CD4-positive, alpha-beta T cell treated with Interleukin-6 for 4 hours (primary cell): ENCODE measurements around the gene MAP7.

Experiments used
- DNase-seq: peaks from one replicate; pipeline ENCODE4 v3.0.0-alpha.2; 2020; ENCODE audit warnings: mixed read lengths

MAP7 gene

GRCh38 chr6:136362421-136363356 is 187.5 kb downstream of the MAP7 start:
- no peak for DNase-seq

DNA sequence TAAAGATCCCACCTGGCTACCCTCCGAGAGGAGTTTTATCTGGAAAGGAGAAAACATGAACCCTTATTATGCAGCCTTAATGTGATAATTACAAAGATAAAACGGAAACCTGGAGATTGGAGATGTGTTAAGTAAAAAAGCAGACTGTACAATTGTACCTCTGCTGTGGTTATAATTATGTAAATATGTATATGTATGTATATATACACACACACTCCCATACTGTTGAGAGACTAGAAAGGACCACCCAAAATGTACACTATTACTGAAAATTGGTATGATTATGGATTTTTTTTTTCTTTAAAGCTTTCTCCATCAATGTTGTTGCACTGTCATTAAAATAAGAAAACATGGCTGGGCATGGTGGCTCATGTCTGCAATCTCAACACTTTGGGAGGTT is 188.4 kb downstream of the MAP7 start:
- DNase-seq: no peak

GRCh38 chr6:136360783-136361182 is 189.4 kb downstream of the MAP7 start:
- DNase-seq: no peak

- no peak for DNase-seq
These were observed 190.4 kb downstream of the MAP7 start for GRCh38 chr6:136359851-136360250.

DNA sequence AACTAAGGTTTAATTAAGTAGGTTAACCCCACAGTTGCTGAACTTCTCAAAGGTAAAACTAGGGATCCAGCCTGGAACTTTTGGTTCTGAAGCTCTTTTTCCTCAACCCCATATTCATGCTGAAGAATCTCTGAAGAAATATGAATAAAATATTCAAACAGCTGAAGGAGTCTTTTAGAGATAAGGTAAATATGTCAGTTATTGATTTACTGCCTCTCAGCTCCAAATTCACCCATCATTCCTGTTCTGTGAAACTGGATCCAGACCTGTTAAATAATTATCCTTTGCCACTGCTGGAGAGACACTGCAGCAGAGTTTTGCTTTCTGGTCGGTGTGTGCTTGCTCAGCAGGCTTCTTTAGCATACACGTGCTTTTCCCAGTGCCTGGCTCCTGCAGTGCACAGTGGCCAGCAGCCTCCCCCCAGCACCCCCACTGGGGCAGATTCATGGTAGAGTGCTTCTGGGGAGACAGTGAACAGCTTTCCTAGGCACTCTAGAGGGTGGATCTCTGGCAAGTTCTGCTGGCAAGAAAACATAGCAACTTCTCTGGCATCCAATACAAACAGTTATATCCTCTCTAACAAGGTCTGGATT is 198.6 kb downstream of the MAP7 start:
- DNase-seq: no peak

- DNase-seq: no peak
These were observed 199.3 kb downstream of the MAP7 start for GRCh38 chr6:136350914-136351313.

- no peak for DNase-seq
These were observed 202.4 kb downstream of the MAP7 start for GRCh38 chr6:136347847-136348246.

- DNase-seq: no peak
These were observed 205.1 kb downstream of the MAP7 start for GRCh38 chr6:136345145-136345544.

GRCh38 chr6:136344420-136344819 is 205.8 kb downstream of the MAP7 start:
- DNase-seq: no peak

- DNase-seq: no peak
These were observed 206.5 kb downstream of the MAP7 start for GRCh38 chr6:136343700-136344099.

DNA sequence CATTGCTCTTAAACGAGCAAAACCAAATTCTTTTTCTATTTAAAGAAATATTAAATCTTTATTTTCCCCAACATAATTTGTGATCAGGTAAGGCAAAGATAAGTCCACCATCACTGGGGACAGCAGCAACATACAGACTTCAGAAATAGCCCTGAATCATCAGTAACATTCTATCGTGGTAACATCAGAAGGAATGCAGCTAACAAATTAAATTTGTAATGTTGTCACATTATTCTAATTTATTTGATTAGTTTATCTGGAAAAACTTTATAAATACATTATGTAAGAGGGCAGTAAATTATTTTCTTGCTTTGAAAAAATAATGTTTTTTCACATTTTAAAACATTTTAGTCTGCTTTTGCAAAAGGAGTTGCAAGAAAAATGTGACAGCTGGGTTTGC is 206.9 kb downstream of the MAP7 start:
- DNase-seq: no peak

DNA sequence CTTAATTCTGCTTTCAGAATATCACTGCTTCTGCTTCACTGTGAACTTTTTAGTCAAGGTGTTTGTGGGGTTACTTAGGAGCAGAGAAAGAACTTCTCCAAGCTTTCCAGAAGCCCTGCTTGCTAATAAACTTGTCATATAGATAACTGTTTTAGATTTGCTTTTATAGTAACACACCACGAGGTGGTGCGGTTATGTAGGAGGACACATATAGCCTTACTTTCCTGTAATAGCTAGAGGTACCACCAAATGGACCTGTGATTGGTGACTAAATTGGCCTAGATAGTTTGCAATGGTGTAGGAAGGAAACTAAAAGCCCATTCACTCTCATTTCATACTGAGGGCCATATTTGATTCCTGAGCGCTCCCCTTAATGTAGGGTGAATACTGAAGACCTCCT is 208.3 kb downstream of the MAP7 start:
- no peak for DNase-seq

- DNase-seq: no peak
These were observed 208.9 kb downstream of the MAP7 start for GRCh38 chr6:136341367-136341766.

GRCh38 chr6:136338486-136338885 is 211.7 kb downstream of the MAP7 start:
- DNase-seq: no peak

- DNase-seq: no peak
These were observed 212.6 kb downstream of the MAP7 start for GRCh38 chr6:136337606-136338005.

- DNase-seq: no peak
These were observed 213.1 kb downstream of the MAP7 start for GRCh38 chr6:136337121-136337520.

- DNase-seq: no peak
These were observed 214.4 kb downstream of the MAP7 start for GRCh38 chr6:136335736-136336363.

- no peak for DNase-seq
These were observed 215.4 kb downstream of the MAP7 start for GRCh38 chr6:136334853-136335252.

GRCh38 chr6:136334465-136334846 is 215.8 kb downstream of the MAP7 start:
- DNase-seq: no peak

- DNase-seq: no peak
These were observed 216.3 kb downstream of the MAP7 start for GRCh38 chr6:136333824-136334464.

DNA sequence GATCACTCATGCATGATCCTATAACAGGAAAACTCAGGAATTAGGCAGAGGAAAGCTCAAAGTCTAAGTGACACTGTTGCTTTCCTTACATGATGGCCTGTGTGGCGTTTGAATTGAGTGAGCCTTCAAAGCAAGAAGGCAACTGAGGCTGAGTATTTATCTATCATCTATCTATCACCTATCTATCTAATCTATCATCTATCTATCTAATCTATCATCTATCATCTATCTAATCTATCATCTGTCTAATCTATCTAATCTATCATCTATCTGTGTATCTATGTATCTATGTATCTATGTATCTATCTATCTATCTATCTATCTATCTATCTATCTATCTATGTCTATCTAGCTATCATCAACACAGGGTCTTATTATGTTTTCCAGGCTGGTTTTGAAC is 218.8 kb downstream of the MAP7 start:
- no peak for DNase-seq

DNA sequence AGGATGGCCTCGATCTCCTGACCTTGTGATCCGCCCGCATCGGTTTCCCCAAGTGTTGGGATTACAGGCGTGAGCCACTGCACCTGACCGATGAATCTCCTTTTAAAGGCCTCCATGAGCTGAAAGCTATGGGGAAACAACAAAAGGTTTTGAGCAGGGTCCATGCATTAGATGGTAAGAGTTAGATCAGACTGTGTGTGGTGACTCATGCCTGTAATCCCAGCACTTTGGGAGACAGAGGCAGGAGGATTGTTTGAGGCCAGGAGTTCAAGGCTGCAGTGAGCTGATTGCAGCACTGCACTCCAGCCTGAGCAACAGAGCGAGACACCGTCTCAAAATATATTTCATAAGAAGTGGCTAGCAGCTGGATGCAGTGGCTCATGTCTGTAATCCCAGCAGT is 219.6 kb downstream of the MAP7 start:
- DNase-seq: no peak

DNA sequence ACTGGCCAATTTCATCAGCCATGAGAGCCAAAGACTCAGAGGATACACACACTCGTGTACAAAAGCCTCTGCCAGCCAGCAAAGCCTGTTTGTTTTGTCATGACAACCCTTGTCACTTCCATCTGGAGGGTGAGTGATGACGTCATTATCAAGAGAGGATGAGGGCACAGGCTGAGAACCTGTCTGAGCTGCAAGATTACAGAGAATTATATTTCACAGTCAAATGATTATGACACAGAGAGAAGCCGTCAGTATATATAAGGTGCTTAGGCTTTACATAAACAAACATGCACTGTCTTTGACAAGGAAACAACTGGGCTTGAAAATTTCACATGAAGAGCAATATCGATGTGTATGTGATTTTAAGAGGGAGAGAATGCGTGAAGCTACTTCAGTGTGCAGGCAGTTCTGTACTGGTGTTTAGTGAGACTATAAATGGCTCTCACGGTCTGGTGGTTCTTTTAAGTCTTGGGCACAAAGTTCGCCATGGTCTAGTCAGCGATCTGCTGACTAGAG is 224.1 kb downstream of the MAP7 start:
- no peak for DNase-seq
